HepG2 (cell line): ENCODE data around the gene PRR30. TPM values are rescaled to one million over a fixed set of nuclear protein-coding genes. Genes with fewer than 3 reads are reported as not detected.

Source experiments
- BRD4 ChIP-seq: sonication (generic); formaldehyde crosslinking; IDR thresholded peaks from 2 replicates; pipeline ENCODE4 v1.4.0; 2020; ENCODE audit warnings: missing genetic modification reagents
- DDIT3 ChIP-seq: sonication (generic); formaldehyde crosslinking; IDR thresholded peaks from 2 replicates; pipeline ENCODE4 v1.4.0; 2020; ENCODE audit warnings: mild to moderate bottlenecking, missing genetic modification reagents
- DNMT1 ChIP-seq: sonication (generic); formaldehyde crosslinking; IDR thresholded peaks from 2 replicates; pipeline ENCODE4 v1.5.1; 2020; ENCODE audit warnings: mild to moderate bottlenecking, missing genetic modification reagents
- FOSL2 ChIP-seq: sonication (generic); formaldehyde crosslinking; IDR thresholded peaks from 2 replicates; pipeline ENCODE4 v1.4.0; 2020; ENCODE audit warnings: missing genetic modification reagents
- FOXA1 ChIP-seq, 2 experiments: fragments of 450-650 bp in 1 of 2; sonication (generic) in 1 of 2; formaldehyde crosslinking in 1 of 2; IDR thresholded peaks; 2 replicates each; pipeline versions ENCODE4 v1.4.0 to v1.6.1; 2016 to 2020; ENCODE audit warnings: missing genetic modification reagents in 1 of 2
- NFYC ChIP-seq: IDR thresholded peaks from 2 replicates; pipeline ENCODE4 v1.6.1; 2016; ENCODE audit warnings: missing genetic modification reagents, missing compliant biosample characterization
- PRDM10 ChIP-seq: sonication (generic); formaldehyde crosslinking; IDR thresholded peaks from 2 replicates; pipeline ENCODE4 v1.4.0; 2020; ENCODE audit warnings: low read depth, missing genetic modification reagents
- SOX6 ChIP-seq, 2 experiments: fragments of 450-650 bp in 1 of 2; sonication (generic) in 1 of 2; formaldehyde crosslinking in 1 of 2; IDR thresholded peaks; 2 replicates each; pipeline versions ENCODE4 v1.4.0 to v1.6.1; 2017 to 2020; ENCODE audit warnings: antibody characterized with exemption in 1 of 2, mild to moderate bottlenecking in 1 of 2, missing genetic modification reagents in 1 of 2
- TARDBP ChIP-seq: sonication (generic); formaldehyde crosslinking; IDR thresholded peaks from 2 replicates; pipeline ENCODE4 v1.8.0; 2022; ENCODE audit warnings: mild to moderate bottlenecking, missing genetic modification reagents
- ZBTB44 ChIP-seq: sonication (generic); formaldehyde crosslinking; IDR thresholded peaks from 2 replicates; pipeline ENCODE4 v1.4.0; 2020; ENCODE audit warnings: missing genetic modification reagents
- ZFP62 ChIP-seq: sonication (generic); formaldehyde crosslinking; IDR thresholded peaks from 2 replicates; pipeline ENCODE4 v1.4.0; 2020; ENCODE audit warnings: missing genetic modification reagents
- ZNF225 ChIP-seq: sonication (generic); formaldehyde crosslinking; IDR thresholded peaks from 2 replicates; pipeline ENCODE4 v1.4.0; 2020; ENCODE audit warnings: mild to moderate bottlenecking, missing genetic modification reagents
- ZNF281 ChIP-seq: sonication (generic); formaldehyde crosslinking; IDR thresholded peaks from 2 replicates; pipeline ENCODE4 v1.4.0; 2020; ENCODE audit warnings: missing genetic modification reagents, borderline replicate concordance
- ZNF589 ChIP-seq: sonication (generic); formaldehyde crosslinking; conservative IDR thresholded peaks from 2 replicates; pipeline ENCODE4 v1.8.0; 2022; ENCODE audit warnings: mild to moderate bottlenecking, moderate library complexity, missing genetic modification reagents
- ZNF768 ChIP-seq: sonication (generic); formaldehyde crosslinking; IDR thresholded peaks from 2 replicates; pipeline ENCODE4 v1.4.0; 2020; ENCODE audit warnings: missing genetic modification reagents
- ZNF816 ChIP-seq: sonication (generic); formaldehyde crosslinking; IDR thresholded peaks from 2 replicates; pipeline ENCODE4 v1.8.0; 2022; ENCODE audit warnings: missing genetic modification reagents, mild to moderate bottlenecking, borderline replicate concordance
- ZNF879 ChIP-seq: sonication (generic); formaldehyde crosslinking; IDR thresholded peaks from 2 replicates; pipeline ENCODE4 v1.8.1; 2023; ENCODE audit warnings: missing genetic modification reagents
- polyA plus RNA-seq, 8 experiments: library from polyadenylated mRNA; depleted of rRNA in 3 of 8; stranded (reverse) in 7 of 8; unstranded in 1 of 8; fragments of >200 nt; fragmentation: Illumina TruSeq in 4 of 8; extraction: Trizol in 4 of 8; gene quantifications; 2 replicates each; pipeline versions ENCODE4 v1.2.1 to v1.2.3, GENCODE V29; 2011 to 2016; ENCODE audit warnings: low read depth in 4 of 8, missing spikeins in 1 of 8, mixed read lengths in 1 of 8; ENCODE audit not compliant: insufficient read depth in 1 of 8
- total RNA-seq, 5 experiments: library from RNA; depleted of rRNA; stranded (reverse); fragments of >200 nt; fragmentation: Illumina TruSeq; extraction: Trizol; gene quantifications; 2 replicates each; pipeline ENCODE4 v1.2.3, GENCODE V29; 2016; ENCODE audit warnings: low read depth in 1 of 5

Gene PRR30
- total and polyA plus RNA-seq, 2 of the 13 experiments (the other 11 are each of a cell fraction or from before 2014, with no cell fraction given): not detected

GRCh38 chr2:27177441-27178351 is 38.5 kb upstream of the PRR30 start (continued):
- TF ChIP-seq ZBTB44 (no peak), TARDBP (CRISPR knock-in tag) (peak; percentile 84; the same call in 1 of the 2 replicates), FOSL2 (peak; percentile 67), SOX6 (IDR thresholded peaks at IDR 0.05) (no peak), SOX6 (CRISPR knock-in tag; IDR thresholded peaks at IDR 0.05) (peak; percentile 99), ZNF879 (CRISPR knock-in tag) (no peak), ZNF225 (peak; percentile 80; the same call in 1 of the 2 replicates), ZNF281 (CRISPR knock-in tag) (peak; percentile 32; the same call in 1 of the 2 replicates), PRDM10 (CRISPR knock-in tag) (peak; percentile 44; the same call in 1 of the 2 replicates), BRD4 (CRISPR knock-in tag) (peak; percentile 69), ZNF768 (no peak), ZFP62 (no peak), DNMT1 (CRISPR knock-in tag) (no peak), ZNF589 (CRISPR knock-in tag) (peak; percentile 90), ZNF816 (CRISPR knock-in tag) (peak; percentile 71; the same call in 1 of the 2 replicates), DDIT3 (CRISPR knock-in tag) (no peak), FOXA1 (IDR thresholded peaks at IDR 0.05) (no peak), FOXA1 (CRISPR knock-in tag; IDR thresholded peaks at IDR 0.05) (peak; percentile 74; the same call in 1 of the 2 replicates), NFYC (CRISPR knock-in tag) (peak; percentile 58)
